GM18507 (cell line): ENCODE data around the gene EIF4E.

Experiments used
- DNase-seq: peaks from one replicate; pipeline ENCODE4 v3.0.0; 2011; ENCODE audit warnings: low read depth; ENCODE audit not compliant: insufficient read length; ENCODE audit errors: extremely low spot score
- FAIRE-seq: peaks from 2 replicates; lab custom pipeline; 2011; peaks lifted over from hg19 to GRCh38; lab: Jason Lieb, UNC

The EIF4E gene, protein sequence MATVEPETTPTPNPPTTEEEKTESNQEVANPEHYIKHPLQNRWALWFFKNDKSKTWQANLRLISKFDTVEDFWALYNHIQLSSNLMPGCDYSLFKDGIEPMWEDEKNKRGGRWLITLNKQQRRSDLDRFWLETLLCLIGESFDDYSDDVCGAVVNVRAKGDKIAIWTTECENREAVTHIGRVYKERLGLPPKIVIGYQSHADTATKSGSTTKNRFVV

DNA sequence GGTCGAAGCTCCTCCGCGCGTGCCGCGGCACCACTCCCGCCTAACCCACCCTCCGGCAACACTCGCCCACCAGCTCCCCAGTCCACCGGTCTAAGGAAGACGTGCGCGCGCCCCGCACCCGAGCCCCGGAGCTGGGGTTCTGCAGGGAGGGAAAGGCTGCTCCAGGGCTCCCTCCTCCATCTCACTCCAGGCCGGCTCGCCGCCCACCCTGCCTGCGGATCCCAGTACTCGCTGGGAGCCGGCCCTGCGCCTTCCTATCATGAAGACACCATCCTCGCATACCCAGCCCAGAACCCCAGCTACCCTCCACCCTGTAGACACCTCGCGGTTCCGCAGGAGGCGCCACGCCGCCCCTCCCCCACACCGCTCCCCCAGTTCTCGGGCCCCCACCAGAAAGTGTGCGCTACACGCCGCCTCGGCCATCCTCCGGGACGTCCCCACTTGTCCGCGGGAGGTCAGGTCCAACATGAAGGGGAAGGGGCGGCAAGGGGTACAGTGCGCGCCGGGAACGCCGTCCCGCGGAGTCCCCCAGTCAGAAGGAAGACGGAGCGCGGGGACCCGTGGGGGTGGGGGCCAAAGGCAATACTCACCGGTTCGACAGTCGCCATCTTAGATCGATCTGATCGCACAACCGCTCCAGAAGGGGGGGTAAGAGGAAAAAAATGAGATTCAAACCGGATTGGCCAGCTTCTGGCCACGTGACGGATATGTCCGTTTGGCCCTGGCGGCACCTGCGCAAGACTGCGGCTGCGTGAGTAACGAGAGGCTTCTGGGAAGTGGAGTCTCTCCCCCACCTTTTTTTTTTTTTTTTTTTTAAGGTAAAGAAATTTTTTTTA lies at the start of gene EIF4E:
Gene EIF4E (minus strand): TSS at position 629 of the 836 bp plus-strand sequence. CDS start 21 bp downstream, at position 608.
- FAIRE-seq (peak; percentile 93), DNase-seq (peak; percentile 84)

DNA sequence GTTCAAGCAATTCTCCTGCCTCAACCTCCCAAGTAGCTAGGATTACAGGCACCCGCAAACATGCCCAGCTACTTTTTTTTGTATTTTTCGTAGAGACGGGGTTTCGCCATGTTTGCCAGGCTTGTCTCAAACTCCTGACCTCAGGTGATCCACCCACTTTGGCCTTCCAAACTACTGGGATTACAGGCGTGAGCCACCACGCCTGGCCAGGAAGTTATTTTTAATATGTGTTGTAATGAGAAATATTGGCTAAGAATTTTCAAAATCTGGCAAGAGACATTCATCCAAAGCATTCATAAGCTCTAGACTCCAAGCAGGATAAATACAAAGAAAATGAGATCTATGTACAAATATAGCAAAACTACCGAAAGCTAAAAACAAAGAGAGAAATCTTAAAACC lies 48.6 kb upstream of the EIF4E start:
- FAIRE-seq, result no peak

DNA sequence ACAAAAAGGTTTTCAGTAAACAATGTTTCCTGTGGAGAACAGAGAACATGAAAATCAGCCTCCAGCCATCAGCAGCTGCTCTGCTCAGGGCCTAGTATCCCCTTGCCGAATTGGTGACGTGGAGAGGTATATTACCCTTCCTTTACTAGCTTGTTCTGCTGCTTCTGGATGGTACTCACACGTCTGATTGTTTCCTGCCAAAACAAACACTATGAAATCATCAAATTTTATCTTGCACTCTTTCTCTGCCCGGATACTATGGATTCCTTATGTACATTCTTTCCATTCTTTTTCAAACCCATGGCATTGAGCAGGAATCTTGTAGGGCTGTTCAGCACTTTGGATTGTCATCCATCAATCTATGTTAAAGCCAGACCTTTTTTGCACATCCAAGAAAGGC lies 47.8 kb upstream of the EIF4E start:
- DNase-seq (no peak), FAIRE-seq (no peak)

More for the DNA sequence above, 48.6 kb upstream of the EIF4E start:
- DNase-seq, result no peak

DNA sequence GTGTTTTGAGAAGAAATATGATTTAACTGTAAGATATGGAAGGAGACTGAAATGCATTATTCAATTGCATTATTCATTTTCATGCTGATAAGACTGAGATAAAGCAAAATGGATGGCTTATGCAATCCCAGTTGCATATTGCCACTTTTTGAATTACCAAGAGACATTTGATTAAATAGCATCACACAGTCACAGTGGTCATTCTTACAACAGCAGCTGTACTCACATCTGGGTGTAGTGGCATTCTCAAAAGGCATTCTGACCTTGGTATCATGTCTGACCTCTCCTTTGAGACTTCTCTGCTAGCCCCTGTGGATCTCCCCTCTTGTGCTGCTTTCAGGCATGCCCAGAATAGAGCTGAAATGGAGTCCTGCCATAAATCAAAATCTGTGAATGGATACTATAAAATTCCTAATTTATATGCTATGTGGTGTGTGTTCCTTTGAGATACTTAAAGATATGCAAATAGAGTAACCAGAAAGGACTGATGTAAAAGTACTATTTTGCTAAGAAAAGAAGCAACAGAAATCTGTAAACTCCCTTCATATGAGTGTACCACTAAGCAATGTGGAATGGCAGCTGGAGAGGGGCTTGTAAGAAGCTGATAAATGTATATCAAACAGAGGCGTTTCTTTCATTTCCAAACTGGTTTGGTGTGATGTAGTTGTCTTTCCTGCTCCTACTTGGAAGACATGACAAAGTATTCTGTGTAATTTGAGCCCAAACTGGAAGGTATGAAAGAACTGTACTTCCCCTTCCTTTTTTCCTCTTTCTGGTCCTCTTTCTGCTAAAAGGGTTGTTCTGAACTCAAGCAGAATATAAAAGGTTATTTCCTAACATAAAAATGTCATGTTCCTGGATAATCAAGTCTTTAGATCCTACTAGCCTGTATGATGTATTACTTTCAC lies 41.2 kb upstream of the EIF4E start:
- FAIRE-seq, result no peak

DNA sequence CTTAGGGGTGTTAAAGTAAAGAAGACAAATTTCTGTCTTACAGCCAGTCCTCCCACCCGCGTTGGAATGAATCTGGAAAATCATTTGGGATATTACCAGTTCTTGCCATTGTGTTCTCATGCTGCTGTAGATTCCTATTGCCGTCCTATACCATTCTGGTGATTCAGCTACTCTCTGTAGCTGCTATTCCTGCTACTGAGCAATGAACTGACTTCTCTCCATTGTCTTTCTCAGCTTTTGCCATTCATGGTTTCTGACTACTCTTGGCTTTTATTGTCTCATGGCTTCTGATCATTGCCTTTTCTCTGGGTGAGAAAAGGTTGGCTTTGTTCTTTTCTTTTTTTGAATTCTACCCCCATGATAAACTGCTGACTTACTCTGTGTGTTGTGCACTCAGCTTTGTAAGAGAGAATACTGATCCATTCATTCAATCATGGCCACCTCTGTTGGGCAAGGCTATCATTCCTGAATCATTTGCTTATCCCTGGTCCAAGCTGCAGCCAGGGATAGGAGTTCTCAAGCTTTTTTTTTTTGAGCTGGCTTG lies 38.9 kb upstream of the EIF4E start:
- no peak for FAIRE-seq

More for the DNA sequence above, 41.2 kb upstream of the EIF4E start:
- no peak for DNase-seq

DNA sequence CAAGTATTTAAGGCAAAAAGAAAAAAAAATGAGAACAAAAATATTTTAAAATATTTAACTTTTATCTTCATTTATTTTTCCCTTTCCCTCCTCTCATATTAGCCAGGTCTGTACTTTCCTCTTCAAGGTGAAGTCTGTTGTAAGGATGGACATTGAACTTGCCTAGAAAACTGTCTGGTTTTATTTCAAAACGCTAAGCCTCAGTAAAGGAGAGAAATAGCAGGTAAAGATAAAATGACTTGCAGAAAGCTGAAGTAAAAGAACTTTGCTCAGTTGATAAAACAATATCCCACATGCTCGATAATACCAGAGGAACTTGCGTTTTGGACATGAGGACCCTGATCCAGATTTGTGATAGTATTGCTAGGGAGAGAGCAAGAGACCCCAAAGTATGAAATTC lies 38.0 kb upstream of the EIF4E start:
- DNase-seq (no peak), FAIRE-seq (no peak)

More for the DNA sequence above, 38.9 kb upstream of the EIF4E start:
- DNase-seq, result no peak

DNA sequence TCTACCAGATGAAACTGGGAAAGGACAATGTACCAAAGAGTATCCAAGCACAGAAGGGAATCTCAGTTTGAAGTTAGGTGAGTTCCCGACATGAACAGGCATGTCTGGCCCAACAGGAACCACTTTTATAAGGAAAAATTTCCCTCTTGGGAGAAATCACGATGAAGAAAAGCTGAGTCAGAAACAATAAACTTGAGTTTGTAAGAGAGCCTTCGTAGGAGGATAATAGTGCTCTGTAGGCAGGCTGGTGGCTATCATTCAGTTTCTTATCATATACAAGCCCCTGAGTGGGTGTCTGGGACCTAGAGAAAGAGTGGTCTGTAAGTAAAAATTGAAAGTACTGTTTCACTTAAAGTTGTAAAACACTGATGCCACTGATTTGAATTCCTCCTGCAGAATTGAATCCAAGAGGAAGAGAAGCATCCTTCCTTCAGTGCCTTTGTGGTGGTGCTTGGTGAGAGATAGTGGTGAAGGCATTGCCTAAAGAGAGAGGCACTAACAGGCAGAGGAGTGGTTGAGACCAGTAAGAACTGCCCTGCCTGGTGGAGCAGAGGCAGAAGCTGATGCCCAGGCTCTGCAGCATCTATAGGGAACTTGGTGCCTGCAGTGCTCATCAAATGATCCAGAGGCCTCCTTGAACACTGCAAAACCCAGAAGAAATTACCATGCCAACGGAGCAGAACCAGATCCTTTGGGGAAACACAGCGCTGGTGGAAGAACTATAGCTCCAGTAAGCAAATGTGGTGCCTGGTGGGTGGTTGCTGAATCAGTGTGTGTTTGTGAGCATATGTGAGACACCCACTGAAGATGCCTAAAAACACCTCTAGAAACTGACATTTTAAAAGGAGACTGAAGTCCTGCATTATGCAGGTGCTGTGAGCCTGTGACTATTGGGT lies 34.9 kb upstream of the EIF4E start:
- FAIRE-seq (no peak), DNase-seq (no peak)

DNA sequence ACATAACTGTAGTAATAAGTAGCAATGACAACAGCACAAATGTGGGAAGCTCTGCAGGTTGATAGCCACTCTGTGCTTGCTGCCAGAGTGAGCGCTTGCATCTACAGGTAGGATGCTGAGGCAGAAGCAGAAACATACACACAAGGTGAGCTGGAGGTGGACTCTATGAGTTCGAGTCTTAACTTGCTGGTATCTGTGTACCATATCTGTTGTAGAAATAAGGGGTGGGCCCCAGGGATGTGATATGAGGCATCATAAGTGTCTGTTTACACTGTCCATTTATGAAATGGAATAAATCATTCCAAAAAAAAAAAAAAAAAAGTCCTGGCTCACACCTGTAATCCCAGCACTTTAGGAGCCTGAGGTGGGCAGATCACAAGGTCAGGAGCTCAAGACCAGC lies 32.8 kb upstream of the EIF4E start:
- FAIRE-seq (no peak), DNase-seq (no peak)

DNA sequence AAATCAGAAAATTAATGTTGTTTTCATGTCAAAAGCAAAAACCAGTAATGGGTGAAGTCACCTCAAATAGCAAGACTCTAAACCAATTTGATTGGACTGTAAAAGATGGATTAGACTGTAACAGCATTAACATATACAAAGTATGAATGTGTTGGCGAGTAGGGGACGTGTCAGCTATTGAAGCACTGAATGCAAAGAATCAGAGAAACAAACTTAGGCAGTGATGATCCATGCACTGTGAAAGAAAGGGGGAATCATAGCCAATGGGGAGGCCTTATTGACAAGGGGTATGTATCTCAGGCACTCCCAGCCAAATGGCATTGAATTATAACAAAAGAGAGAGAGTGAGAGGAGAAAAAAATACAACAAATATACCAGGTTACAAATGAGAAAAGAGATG lies 30.5 kb upstream of the EIF4E start:
- DNase-seq (no peak), FAIRE-seq (no peak)

DNA sequence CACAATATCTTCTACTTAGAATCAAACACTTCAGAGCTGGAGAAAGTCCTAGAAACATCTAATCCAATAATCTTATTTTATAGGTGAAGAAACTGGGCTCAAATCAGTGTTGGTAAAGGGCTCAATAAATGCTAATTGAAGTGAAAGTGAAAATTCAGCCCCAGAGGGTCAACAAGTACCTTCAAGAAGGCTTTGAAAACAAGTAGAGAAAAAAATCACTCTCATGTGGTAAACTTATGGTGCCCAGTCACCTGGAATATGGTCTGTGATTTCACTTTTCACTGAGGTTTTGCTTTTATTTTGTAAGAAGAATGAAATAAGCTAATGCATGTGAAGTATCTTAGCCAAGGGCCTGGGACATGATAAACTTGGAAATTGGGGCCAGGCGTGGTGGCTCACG lies 29.1 kb upstream of the EIF4E start:
- DNase-seq, result no peak
- FAIRE-seq, result no peak

DNA sequence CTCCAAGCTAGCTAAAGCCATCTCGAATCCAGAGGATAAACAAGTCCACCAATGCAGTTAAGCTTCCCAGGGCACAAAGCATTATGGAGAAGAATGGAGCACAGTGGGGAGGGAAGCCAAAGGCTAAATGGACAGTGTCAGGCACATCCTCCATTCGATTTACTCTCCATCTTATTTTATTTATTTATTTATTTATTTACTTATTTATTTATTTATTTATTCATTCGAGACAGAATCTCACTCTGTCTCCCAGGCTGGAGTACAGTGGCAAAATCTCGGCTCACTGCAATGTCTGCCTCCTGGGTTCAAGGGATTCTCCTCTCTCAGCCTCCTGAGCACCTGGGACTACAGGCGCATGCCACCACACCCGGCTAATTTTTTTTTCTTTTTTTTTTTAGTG lies 26.3 kb upstream of the EIF4E start:
- FAIRE-seq, result no peak
- DNase-seq, result no peak

DNA sequence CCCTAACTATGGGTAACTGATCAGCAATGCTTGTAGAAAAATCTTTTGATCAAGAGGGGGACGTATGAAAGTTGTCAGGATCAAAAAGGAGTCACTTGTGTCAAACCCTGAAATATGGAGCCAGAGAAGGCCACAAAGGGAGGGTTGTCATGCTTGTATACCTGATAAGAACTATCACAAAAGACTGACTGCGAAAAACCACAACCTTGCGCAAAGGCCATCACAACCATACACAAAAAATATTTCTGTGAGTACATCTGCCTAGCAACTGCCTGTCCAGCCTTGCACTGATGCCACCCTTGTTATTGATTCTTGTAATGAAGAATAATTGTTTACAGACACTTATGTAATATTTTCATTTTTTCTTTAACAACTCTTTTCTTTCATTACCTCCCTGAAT lies 22.8 kb upstream of the EIF4E start:
- no peak for FAIRE-seq
- no peak for DNase-seq

DNA sequence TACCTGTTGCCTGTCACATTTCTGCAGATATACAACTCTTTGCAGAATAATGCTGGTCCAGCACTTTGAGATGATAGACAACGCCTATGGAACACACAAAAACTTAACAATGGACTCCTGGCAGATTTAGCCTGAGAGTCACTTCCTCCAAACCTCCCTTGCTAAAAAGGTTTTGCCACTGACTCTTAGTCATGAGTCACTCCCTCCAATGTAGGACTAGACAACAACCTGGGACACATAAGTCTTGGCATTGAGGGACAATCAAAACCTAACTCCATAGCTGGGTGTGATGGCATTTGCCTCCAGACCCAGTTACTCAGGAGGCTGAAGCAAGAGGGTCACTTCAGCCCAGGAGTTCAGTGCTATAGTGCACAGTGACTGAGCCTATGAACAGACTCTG lies 22.0 kb upstream of the EIF4E start:
- FAIRE-seq (no peak), DNase-seq (no peak)

DNA sequence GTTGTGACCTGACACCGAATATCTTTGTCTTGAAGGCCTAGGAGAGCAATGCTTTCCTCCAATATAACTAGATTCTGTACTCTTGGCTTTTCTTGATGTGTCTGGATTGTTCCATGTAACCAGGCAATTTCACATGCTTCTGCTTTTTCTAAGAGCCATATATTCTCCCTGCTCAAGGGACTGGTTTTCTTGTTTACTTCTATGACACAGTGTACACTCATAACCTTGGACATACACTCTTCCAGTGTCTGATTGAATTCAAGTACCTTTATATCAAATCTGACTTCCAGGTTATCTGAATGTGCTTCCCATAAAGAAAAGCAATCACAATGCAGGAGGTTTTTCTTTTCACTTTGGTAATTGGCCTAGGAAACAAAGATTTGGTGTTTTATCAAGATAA lies 17.4 kb upstream of the EIF4E start:
- DNase-seq (no peak), FAIRE-seq (no peak)

DNA sequence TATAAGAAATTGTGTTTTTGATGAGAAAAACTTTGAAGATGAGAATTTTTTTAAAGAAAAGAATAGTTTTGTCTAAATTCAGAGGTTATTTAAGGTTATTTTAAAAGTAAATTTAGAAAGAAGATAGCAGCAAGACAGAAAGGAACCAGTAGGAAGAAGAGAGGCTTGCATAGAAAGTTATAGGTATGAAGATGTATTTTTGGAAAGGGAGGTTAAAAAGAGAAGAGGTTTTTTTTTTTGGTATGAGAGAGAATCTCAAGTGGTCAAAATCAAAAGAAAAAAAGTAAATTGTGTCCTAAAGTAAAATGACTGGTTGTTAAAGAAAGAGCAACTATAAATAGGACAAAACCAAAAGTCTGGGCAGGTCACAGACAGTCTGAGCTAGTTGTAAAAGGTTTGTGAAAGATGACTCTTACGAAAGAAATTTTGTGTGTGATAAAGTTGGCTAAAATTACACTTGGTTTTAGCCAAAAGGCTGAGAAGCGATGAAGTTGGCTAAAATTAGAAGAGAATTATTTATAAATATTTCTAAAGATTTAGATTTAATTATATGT lies 16.4 kb upstream of the EIF4E start:
- FAIRE-seq (no peak), DNase-seq (no peak)

DNA sequence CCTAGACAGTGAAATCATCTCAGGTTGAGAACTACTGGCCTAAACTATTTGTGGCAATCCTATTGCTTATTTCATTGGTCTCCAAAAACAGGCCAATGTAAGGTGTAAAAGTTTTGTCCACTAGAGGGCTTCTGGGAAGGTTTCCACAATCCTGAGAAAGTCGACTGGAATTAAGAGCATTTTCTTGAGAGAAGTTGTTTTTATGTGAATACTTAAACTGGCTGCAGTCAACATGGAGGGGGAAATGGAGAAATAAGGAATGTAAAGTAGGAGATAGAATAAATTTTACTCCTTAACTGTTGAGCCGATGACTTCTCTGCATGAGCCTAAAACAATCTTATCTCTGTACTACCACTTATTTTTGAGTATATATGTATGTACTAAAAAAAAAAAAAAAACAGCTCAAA lies 11.0 kb upstream of the EIF4E start:
- no peak for DNase-seq
- FAIRE-seq, result peak; percentile 54

DNA sequence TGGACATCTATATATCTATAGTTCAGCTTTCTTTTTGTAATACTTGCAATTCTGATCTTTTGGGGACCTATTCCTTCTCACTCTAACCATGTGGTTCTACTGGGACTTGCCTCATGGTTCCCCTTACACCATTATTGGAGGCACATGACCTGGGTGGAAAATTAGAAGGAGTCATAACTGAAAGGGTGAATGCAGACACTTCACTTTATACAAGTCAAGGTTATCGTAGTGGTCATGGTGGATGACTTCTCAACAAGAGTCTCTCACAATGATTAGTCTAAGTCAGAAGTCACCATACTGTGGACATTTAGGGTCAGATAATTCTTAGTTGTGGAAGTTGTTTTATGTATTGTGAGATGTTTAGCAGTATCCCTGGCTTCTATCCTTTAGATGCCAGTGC lies 10.5 kb upstream of the EIF4E start:
- FAIRE-seq (peak; percentile 54), DNase-seq (no peak)

DNA sequence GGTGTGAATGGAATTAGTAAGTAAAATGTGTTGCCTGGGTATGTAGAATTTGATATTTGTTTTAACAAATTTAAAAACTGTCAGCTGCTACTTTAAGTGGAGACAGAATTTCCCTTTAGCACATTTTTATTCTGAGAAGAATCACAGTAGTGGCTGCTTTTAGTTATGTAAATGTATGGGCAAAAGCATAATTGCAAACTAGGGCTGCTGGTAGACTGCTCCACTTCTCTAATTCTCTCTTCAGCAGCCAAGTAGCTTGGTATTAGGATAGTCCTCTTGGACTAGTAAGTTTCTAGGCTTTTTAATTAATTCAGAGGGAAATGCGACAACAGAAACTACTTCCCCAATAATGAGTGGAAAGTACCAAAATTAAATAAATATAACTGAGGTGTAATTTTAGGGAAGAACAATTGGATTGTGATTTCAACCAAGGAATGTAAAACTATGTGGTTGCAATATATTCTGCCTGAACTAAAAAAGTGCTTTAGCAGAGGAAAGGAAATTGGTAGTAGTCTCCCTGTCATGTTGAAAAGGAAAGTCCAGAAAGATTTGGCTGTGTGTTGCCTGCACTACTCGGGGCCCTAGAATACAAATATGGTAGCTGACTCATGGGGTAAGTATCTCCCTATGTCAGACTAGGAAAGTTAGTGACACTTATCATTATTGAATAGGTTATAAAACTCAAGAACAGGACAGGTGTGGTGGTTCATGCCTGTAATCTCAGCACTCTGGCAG lies 9.2 kb upstream of the EIF4E start:
- FAIRE-seq, result peak; percentile 36
- DNase-seq, result no peak
